Measurements from ENCODE around the gene FOXF2. TPM values are rescaled to one million over a fixed set of nuclear protein-coding genes. Genes with fewer than 3 reads are reported as not detected.
A peak's percentile ranks its signal among the peaks of the same experiment; 100 is the strongest.

FOXF2 gene
- total RNA-seq, 3 donors from 2014 or later: 6.9 to 68.1 (median 7.1) TPM

DNA sequence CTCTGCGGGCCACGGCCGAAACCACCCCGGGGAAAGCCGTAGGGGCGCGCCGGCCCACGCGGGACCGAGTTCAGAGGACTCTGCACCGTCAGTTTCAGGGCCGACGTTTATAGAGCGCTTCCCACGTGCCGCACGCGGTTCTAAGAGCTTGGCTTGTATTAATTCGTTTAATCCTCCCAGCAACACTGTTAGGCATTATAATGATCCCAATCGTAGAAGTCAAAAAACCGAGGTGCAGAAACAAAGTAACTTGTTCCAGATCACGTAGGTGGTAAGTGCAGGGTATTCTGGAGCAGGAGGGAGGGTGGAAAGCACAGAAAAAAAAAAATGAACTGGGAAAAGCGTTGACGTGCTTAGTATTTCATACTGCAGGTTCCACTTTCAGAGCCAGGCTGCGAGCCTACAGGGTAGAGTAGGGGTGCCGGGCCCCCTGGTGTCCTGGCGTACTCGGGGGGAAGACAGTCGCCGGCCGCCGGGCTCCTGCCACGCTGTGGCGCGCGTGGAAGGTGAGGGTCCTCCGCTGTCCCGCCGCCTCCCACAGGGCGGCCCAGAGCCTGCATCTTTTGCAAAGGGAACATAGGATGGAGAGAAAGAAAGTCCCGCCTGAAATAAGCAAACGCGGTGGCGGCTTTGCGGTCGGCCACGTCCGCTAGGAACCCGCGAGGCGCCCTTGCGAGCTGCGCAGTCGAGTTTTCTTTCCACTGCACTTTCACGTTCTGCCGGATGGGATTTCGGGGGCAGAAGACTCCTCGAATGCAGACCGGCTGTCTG is 10.2 kb upstream of the FOXF2 start:
- Histone ChIP-seq H3K9me3 (no peaks in the 10 kb centered on the region), H3K4me3 (no peak overlapping the region), H3K4me1 (ENCODE audit: low read depth) (peaks cover 18% of the 10 kb centered on the region), H3K36me3 (ENCODE audit: low read depth) (no peaks in the 10 kb centered on the region)
- ATAC-seq (no peak), DNase-seq (no peak)
- no peak for TF ChIP-seq CTCF (IDR thresholded peaks at IDR 0.05)
- intact Hi-C loops (cut with DNase I, micrococcal nuclease): no loop called here

DNA sequence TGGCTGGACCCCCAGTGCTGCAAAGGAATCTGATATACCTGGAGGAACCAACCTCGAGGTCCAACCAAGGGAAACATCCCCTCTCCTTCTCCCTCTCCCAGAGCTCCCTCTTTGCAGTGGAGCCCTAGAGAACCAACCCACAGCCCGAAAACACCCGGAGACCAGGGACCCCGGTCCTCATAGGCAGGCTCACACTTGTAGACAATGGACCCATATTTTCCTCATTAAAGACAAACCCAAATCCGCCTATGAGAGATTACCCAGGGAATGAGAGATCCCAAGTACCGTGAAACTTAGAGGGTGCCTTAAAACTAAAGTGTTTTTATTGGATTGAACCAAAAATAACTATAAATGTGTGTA is 9.6 kb upstream of the FOXF2 start:
- intact Hi-C loops (cut with DNase I, micrococcal nuclease): loop anchor here in 1 of 2 donors (10.0 kb wide), 1 partner anchor 585 kb away; no protein-coding TSS in a partner anchor
- no peak for TF ChIP-seq CTCF (IDR thresholded peaks at IDR 0.05)
- DNase-seq (no peak), ATAC-seq (no peak)
- Histone ChIP-seq H3K4me1 (ENCODE audit: low read depth) (peaks cover 18% of the 10 kb centered on the region), H3K36me3 (ENCODE audit: low read depth) (no peaks in the 10 kb centered on the region), H3K4me3 (no peak overlapping the region), H3K9me3 (no peaks in the 10 kb centered on the region)

- Histone ChIP-seq H3K4me3 (no peak overlapping the region), H3K36me3 (ENCODE audit: low read depth) (no peaks in the 10 kb centered on the region), H3K4me1 (ENCODE audit: low read depth) (peaks cover 18% of the 10 kb centered on the region), H3K9me3 (no peaks in the 10 kb centered on the region)
- intact Hi-C loops (cut with DNase I, micrococcal nuclease): loop anchor here in 1 of 2 donors (10.0 kb wide), 1 partner anchor 586 kb away; no protein-coding TSS in a partner anchor
- TF ChIP-seq CTCF (IDR thresholded peaks at IDR 0.05): no peak
- no peak for DNase-seq
- ATAC-seq: no peak
Observed at GRCh38 chr6:1380625-1381427, 8.6 kb upstream of the FOXF2 start.

GRCh38 chr6:1381481-1382330 is 7.7 kb upstream of the FOXF2 start:
- Histone ChIP-seq H3K4me3 (no peak overlapping the region), H3K4me1 (ENCODE audit: low read depth) (peaks cover 18% of the 10 kb centered on the region), H3K9me3 (no peaks in the 10 kb centered on the region), H3K36me3 (ENCODE audit: low read depth) (no peaks in the 10 kb centered on the region)
- peak; percentile 80 for TF ChIP-seq CTCF (IDR thresholded peaks at IDR 0.05)
- peak in 2 of 3 donors; percentile 63 to 73 for DNase-seq
- ATAC-seq: peak; percentile 83
- intact Hi-C loops (cut with DNase I, micrococcal nuclease): loop anchor here in 1 of 2 donors (10.0 kb wide), 1 partner anchor 587 kb away; no protein-coding TSS in a partner anchor

- no peak for TF ChIP-seq CTCF (IDR thresholded peaks at IDR 0.05)
Observed at GRCh38 chr6:1382331-1382882, 7.0 kb upstream of the FOXF2 start.

More at GRCh38 chr6:1382331-1382882, 7.0 kb upstream of the FOXF2 start:
- no peak for DNase-seq
- H3K9me3 ChIP-seq: no peaks in the 10 kb centered on the region
- intact Hi-C loops (cut with DNase I, micrococcal nuclease): loop anchor here in 1 of 2 donors (10.0 kb wide), 1 partner anchor 588 kb away; no protein-coding TSS in a partner anchor
- ATAC-seq: no peak
- H3K4me1 ChIP-seq (ENCODE audit: low read depth): peaks cover 18% of the 10 kb centered on the region
- H3K36me3 ChIP-seq (ENCODE audit: low read depth): no peaks in the 10 kb centered on the region
- no peak overlapping the region for H3K4me3 ChIP-seq
